ENCODE data around the gene LGR6. TPM values are rescaled to one million over a fixed set of nuclear protein-coding genes. Genes with fewer than 3 reads are reported as not detected.
A peak's percentile ranks its signal among the peaks of the same experiment; 100 is the strongest.

Gene LGR6
- total RNA-seq, 2 donors from 2014 or later, result 1.3 to 1.6 TPM

DNA sequence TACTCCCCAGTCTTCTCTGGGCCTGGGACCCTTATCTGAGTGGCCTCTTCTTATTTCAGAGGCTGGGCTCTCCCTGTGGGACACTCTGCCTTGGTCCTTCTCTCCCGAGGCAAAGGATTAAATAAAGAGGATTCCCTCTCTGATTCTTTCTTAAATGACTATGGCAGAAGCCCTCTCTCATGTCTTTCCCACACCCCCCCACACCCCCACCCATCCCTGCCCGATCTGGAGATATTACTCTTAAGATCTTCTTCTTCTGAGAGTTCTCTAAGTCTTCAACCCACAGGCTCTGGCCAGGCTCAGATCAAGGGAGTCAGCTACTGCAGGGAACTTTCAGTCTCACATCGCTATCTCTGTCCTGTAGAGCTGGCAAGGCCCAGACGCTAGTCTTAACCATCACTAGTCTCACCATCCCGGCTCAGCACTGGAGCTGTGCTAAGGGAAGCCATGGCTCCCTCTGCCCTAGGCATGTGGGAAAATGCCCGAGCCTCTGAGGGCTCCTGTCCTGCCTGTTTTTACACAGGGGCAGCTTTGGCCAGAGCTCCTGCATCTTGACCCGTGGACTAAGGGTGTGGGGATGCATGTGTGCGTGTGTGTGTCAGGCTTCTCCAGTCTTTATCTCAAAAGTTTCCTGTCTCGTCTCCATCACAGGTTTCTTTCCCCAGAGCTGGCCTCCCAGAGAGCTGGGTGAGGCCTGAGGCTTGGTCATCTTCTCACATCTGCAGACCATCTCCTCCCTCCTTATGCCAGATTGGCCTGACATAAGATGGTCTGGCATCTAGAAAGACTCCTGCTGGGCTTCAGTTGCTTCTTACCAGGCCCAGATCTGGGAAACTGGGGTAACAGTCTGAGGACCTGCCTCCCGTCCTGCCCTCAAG lies 36.7 kb downstream of the LGR6 start:
- Histone ChIP-seq H3K36me3 (no peaks in the 10 kb centered on the region), H3K9ac (ENCODE audit: low read depth in 2 of 2, low read length in 2 of 2) (no peak overlapping the region), H3K4me1 (peaks cover 5% of the 10 kb centered on the region), H3K27ac (no peak overlapping the region), H3K9me3 (no peaks in the 10 kb centered on the region), H3K27me3 (no peaks in the 10 kb centered on the region), H3K4me3 (no peak overlapping the region)
- intact Hi-C loops (cut with DNase I), result no loop called here
- no peak for DNase-seq
- TF ChIP-seq, protein P1, sequence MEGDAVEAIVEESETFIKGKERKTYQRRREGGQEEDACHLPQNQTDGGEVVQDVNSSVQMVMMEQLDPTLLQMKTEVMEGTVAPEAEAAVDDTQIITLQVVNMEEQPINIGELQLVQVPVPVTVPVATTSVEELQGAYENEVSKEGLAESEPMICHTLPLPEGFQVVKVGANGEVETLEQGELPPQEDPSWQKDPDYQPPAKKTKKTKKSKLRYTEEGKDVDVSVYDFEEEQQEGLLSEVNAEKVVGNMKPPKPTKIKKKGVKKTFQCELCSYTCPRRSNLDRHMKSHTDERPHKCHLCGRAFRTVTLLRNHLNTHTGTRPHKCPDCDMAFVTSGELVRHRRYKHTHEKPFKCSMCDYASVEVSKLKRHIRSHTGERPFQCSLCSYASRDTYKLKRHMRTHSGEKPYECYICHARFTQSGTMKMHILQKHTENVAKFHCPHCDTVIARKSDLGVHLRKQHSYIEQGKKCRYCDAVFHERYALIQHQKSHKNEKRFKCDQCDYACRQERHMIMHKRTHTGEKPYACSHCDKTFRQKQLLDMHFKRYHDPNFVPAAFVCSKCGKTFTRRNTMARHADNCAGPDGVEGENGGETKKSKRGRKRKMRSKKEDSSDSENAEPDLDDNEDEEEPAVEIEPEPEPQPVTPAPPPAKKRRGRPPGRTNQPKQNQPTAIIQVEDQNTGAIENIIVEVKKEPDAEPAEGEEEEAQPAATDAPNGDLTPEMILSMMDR (IDR thresholded peaks at IDR 0.05), result no peak

DNA sequence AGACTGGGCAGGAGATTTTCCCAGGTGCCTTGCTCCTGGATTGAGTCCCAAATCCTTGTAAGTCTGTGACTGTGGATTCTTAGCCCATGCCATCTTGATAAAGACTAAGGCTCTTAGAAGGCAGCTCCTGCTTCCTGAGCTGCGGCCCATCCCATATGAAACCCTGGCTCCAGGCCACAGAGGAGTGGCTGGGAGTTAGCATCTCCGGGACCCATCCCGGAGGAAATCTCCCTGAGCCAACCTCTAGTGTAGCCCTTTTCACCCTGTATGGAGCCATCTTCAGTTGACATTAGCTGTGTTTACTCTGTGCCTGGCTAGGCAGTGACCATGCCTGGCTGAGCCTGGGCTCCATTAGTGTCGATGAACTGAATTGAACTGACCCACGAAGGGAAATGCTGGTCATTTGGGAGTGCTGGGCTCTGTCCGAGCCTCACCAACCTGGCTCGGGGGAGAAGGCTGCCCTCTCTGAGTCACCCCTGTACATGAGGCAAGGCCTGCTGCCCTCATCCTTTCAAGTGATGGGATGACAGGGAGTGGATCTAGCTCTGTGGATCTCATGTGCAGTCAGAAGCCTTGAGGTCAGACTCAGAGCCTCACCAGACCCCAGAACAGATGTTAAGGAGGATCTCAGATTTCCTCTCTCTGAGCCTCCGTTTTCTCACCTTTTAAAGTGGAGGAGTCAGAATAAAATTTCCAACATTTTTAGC lies 37.5 kb downstream of the LGR6 start:
- Histone ChIP-seq H3K4me1 (peaks cover 5% of the 10 kb centered on the region), H3K27me3 (no peaks in the 10 kb centered on the region), H3K9ac (ENCODE audit: low read depth in 2 of 2, low read length in 2 of 2) (no peak overlapping the region), H3K36me3 (no peaks in the 10 kb centered on the region), H3K9me3 (no peaks in the 10 kb centered on the region), H3K27ac (no peak overlapping the region), H3K4me3 (no peak overlapping the region)
- DNase-seq, result peak; percentile 52
- intact Hi-C loops (cut with DNase I), result no loop called here
- TF ChIP-seq, protein P1 (IDR thresholded peaks at IDR 0.05), result no peak

DNA sequence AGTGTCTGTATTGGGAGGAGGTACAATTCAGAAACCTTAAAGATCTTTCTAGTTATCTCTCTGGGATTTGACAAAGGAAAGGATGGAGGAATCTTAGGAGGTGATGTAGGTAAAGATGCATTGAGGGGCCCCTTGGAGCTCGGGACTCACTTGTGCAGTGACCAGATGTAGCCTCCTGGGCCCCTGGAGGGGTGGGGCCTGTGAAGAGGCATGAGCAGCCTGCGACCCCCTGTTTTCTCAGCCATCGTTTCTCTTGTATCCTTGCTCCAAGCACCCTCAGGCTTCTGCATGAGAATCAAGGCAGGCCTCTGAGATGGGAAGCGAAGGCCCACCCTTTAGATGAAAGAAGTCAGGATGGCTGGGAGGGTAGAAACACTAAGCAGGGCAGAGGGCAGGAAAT lies 39.6 kb downstream of the LGR6 start:
- Histone ChIP-seq H3K4me1 (no peaks in the 10 kb centered on the region), H3K9me3 (no peaks in the 10 kb centered on the region), H3K4me3 (no peak overlapping the region), H3K27me3 (no peaks in the 10 kb centered on the region), H3K36me3 (no peaks in the 10 kb centered on the region), H3K27ac (no peak overlapping the region), H3K9ac (ENCODE audit: low read depth in 2 of 2, low read length in 2 of 2) (no peak overlapping the region)
- intact Hi-C loops (cut with DNase I), result no loop called here
- TF ChIP-seq, protein P1 (IDR thresholded peaks at IDR 0.05), result no peak
- no peak for DNase-seq

DNA sequence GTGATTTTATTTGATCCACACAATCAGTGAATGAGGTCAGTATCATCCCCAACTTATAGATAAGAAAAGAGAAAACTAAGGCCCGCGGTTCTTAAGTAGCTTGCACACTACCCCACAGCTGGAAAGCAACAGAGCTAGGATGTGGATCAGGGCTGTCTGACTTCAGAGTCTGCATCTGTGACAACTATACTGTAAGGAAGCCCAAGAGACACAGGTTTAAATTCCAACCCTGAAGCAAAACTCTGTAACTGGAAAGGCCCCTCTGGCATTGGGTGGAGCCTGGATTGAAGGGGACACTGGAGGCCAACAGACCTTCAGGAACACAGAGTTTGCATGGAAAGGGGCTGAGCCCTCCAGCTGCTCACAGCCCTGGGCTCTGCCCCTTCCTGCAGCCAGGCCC lies 40.2 kb downstream of the LGR6 start:
- Histone ChIP-seq H3K4me1 (no peaks in the 10 kb centered on the region), H3K9ac (ENCODE audit: low read depth in 2 of 2, low read length in 2 of 2) (no peak overlapping the region), H3K27me3 (no peaks in the 10 kb centered on the region), H3K9me3 (no peaks in the 10 kb centered on the region), H3K27ac (no peak overlapping the region), H3K36me3 (no peaks in the 10 kb centered on the region), H3K4me3 (no peak overlapping the region)
- no peak for DNase-seq
- TF ChIP-seq, protein P1 (IDR thresholded peaks at IDR 0.05), result no peak
- intact Hi-C loops (cut with DNase I), result no loop called here

DNA sequence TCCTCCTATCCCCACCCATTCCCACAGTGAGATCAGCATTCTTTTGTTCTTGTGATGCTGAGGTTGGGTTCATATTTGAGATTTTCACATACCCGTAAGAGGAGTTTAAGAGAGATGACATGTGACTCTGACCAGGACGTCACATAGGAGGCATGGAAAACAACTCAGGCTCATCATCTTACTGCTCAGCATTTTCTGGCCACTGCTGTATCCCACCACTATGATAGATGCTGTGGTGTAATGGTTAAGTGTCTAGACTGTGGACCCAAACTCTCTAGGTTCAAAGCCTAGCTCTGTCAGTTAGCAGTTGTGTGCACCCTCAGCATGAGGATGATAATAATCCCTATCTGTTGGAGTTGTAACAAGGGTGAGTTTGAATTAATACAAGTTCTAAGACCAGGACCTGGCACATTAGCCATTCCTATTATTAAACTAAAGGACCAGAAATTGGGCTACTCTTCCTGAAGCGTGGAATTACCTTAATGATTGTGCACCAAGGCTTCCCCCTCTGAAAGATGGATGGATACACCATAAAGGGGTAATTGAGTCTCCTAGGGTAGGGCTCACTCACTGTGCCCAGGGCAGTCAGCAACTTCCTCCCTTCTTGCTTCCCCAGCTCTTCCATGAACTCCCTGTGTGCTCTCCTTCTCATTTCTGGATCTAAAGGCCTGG lies 40.9 kb downstream of the LGR6 start:
- Histone ChIP-seq H3K36me3 (no peaks in the 10 kb centered on the region), H3K4me3 (no peak overlapping the region), H3K9ac (ENCODE audit: low read depth in 2 of 2, low read length in 2 of 2) (no peak overlapping the region), H3K27me3 (no peaks in the 10 kb centered on the region), H3K9me3 (no peaks in the 10 kb centered on the region), H3K27ac (no peak overlapping the region), H3K4me1 (no peaks in the 10 kb centered on the region)
- DNase-seq, result no peak
- TF ChIP-seq, protein P1 (IDR thresholded peaks at IDR 0.05), result no peak
- intact Hi-C loops (cut with DNase I), result no loop called here
